ENCODE measurements around the gene PCP4L1.
A peak's percentile ranks its signal among the peaks of the same experiment; 100 is the strongest.
"Not testable (repeated sequence)": the region's sequence is repeated elsewhere in the genome, so short reads cannot be mapped to it uniquely, and the experiment has no call there.

Gene PCP4L1

GRCh38 chr1:161305867-161306519 is 47.4 kb downstream of the PCP4L1 start:
- H3K27me3 ChIP-seq (replicated peaks; ENCODE audit: control insufficient read depth, insufficient read depth, low read length), result no peaks in the 10 kb centered on the region
- peak overlapping the region; percentile 63 for H3K9ac ChIP-seq (ENCODE audit: low read length)
- DNase-seq (ENCODE audit: low read depth), result peak; percentile 37
- H3K36me3 ChIP-seq (ENCODE audit: control insufficient read depth, insufficient read depth, low read length, severe bottlenecking), result no peaks in the 10 kb centered on the region
- H3K9me3 ChIP-seq (ENCODE audit: control insufficient read depth, low read length), result no peaks in the 10 kb centered on the region
- H3K4me1 ChIP-seq (ENCODE audit: control insufficient read depth, insufficient read depth, low read length), result peaks cover 26% of the 10 kb centered on the region
- peak overlapping the region; percentile 80 for H3K4me3 ChIP-seq (ENCODE audit: low read length)

DNA sequence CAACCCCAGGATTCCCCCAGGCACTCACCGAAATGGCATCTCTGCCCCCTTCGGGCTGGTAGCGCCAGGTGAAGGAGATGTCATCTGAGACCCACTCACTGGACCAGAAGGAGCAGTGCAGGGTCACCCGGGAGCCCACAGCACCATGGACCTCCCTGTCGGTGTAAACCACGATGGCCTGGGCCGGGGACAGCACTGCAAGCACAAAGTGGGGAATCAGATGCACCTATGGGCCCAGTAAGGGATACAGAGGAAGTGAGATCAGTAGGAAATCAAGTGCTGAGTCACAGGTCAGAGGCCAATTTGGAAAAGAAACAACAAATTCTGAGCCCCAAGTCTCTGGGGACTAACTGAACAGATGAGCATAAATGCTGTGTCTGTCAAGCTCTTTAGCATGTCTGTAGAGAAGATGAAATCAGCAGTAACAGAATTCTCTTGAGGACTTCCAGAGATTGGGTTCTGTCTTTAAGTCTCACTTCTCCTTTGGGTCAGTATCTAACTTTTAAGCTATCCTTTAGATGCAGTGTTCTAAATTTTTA is 48.8 kb downstream of the PCP4L1 start:
- no peak overlapping the region for H3K9ac ChIP-seq (ENCODE audit: low read length)
- H3K9me3 ChIP-seq (ENCODE audit: control insufficient read depth, low read length), result no peaks in the 10 kb centered on the region
- no peaks in the 10 kb centered on the region for H3K36me3 ChIP-seq (ENCODE audit: control insufficient read depth, insufficient read depth, low read length, severe bottlenecking)
- peak overlapping the region; percentile 2 for H3K4me3 ChIP-seq (ENCODE audit: low read length)
- no peaks in the 10 kb centered on the region for H3K27me3 ChIP-seq (replicated peaks; ENCODE audit: control insufficient read depth, insufficient read depth, low read length)
- peaks cover 26% of the 10 kb centered on the region for H3K4me1 ChIP-seq (ENCODE audit: control insufficient read depth, insufficient read depth, low read length)
- DNase-seq (ENCODE audit: low read depth), result peak; percentile 48

- no peak overlapping the region for H3K4me3 ChIP-seq (ENCODE audit: low read length)
- peak; percentile 62 for DNase-seq (ENCODE audit: low read depth)
These were observed 49.5 kb downstream of the PCP4L1 start for GRCh38 chr1:161307892-161308638.

DNA sequence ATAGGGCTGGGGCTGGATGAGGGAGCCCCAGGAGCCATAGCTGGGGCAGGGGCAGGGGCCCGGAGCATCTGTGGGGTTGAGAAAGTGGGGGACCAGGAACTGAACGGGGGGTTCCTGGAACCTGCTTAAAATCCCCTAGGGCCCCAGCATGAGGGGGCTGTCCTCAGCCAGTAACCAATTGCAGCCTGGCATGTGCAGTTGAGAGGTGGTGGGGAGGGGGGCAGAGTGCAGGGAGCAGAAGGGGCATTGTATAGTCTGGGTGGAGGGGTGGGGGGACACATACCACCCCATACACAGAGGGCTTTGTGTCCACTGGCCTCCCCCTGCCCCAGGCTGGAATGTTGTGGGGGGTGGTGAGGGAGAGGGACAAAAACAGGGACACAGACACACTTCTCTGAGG is 51.3 kb downstream of the PCP4L1 start, which contains the start of gene MPZ:
Gene MPZ, minus strand, starts transcription at position 101 of the 400 bp plus-strand sequence. Its CDS starts 63 bp downstream, at position 38.
- H3K4me3 ChIP-seq (ENCODE audit: low read length), result no peak within 1 kb of the TSS
- DNase-seq (ENCODE audit: low read depth), result no peak
- H3K27me3 ChIP-seq (replicated peaks; ENCODE audit: control insufficient read depth, insufficient read depth, low read length), result no peaks in the 10 kb centered on the region
- peaks cover 32% of the 10 kb centered on the region for H3K4me1 ChIP-seq (ENCODE audit: control insufficient read depth, insufficient read depth, low read length)
- no peaks in the 10 kb centered on the region for H3K36me3 ChIP-seq (ENCODE audit: control insufficient read depth, insufficient read depth, low read length, severe bottlenecking)
- H3K9ac ChIP-seq (ENCODE audit: low read length), result no peak within 1 kb of the TSS
- H3K9me3 ChIP-seq (ENCODE audit: control insufficient read depth, low read length), result no peaks in the 10 kb centered on the region

More at GRCh38 chr1:161307892-161308638, 49.5 kb downstream of the PCP4L1 start:
- Histone ChIP-seq H3K4me1 (ENCODE audit: control insufficient read depth, insufficient read depth, low read length) (peaks cover 26% of the 10 kb centered on the region), H3K9ac (ENCODE audit: low read length) (no peak overlapping the region), H3K9me3 (ENCODE audit: control insufficient read depth, low read length) (no peaks in the 10 kb centered on the region), H3K36me3 (ENCODE audit: control insufficient read depth, insufficient read depth, low read length, severe bottlenecking) (no peaks in the 10 kb centered on the region), H3K27me3 (replicated peaks; ENCODE audit: control insufficient read depth, insufficient read depth, low read length) (no peaks in the 10 kb centered on the region)

- Histone ChIP-seq H3K36me3 (ENCODE audit: control insufficient read depth, insufficient read depth, low read length, severe bottlenecking) (no peaks in the 10 kb centered on the region), H3K4me3 (ENCODE audit: low read length) (no peak overlapping the region), H3K9me3 (ENCODE audit: control insufficient read depth, low read length) (no peaks in the 10 kb centered on the region), H3K27me3 (replicated peaks; ENCODE audit: control insufficient read depth, insufficient read depth, low read length) (no peaks in the 10 kb centered on the region), H3K4me1 (ENCODE audit: control insufficient read depth, insufficient read depth, low read length) (peaks cover 29% of the 10 kb centered on the region), H3K9ac (ENCODE audit: low read length) (no peak overlapping the region)
- no peak for DNase-seq (ENCODE audit: low read depth)
These were observed 53.1 kb downstream of the PCP4L1 start for GRCh38 chr1:161311595-161312181.

DNA sequence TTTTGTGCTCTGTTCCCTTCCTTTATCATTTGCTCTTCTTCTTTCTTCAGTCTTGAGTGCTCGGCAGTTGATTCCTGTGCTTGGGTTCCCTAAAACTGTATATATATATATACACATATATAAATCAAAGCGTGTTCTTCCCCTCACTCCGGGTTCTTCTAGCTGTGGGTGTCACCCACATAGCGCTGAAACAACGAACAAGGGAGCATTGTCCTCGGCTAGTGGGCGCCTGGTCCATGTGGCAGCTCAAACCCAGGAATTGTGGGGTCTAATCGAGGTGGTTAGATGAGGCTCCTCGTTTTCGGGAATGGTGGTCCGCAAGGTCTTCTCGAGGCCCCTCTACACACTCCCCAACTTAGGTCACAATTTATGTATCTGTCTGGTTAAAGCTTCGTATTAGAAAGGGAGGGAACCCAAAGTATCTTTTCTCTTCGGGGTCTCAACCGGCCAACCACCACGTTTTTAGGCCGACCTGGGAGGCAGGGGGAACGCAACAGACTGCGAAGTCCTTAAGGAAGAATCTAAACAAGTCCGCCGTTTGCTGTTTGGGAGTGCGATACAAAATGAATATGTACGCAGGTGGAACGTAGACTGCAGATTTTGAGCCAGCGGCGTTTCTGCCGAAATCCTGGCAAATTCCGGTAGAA is 55.1 kb downstream of the PCP4L1 start:
- Histone ChIP-seq H3K4me3 (ENCODE audit: low read length) (peak overlapping the region; percentile 98), H3K36me3 (ENCODE audit: control insufficient read depth, insufficient read depth, low read length, severe bottlenecking) (no peaks in the 10 kb centered on the region), H3K9ac (ENCODE audit: low read length) (peak overlapping the region; percentile 98), H3K4me1 (ENCODE audit: control insufficient read depth, insufficient read depth, low read length) (peaks cover 13% of the 10 kb centered on the region), H3K27me3 (replicated peaks; ENCODE audit: control insufficient read depth, insufficient read depth, low read length) (no peaks in the 10 kb centered on the region), H3K9me3 (ENCODE audit: control insufficient read depth, low read length) (no peaks in the 10 kb centered on the region)
- DNase-seq (ENCODE audit: low read depth), result no peak

DNA sequence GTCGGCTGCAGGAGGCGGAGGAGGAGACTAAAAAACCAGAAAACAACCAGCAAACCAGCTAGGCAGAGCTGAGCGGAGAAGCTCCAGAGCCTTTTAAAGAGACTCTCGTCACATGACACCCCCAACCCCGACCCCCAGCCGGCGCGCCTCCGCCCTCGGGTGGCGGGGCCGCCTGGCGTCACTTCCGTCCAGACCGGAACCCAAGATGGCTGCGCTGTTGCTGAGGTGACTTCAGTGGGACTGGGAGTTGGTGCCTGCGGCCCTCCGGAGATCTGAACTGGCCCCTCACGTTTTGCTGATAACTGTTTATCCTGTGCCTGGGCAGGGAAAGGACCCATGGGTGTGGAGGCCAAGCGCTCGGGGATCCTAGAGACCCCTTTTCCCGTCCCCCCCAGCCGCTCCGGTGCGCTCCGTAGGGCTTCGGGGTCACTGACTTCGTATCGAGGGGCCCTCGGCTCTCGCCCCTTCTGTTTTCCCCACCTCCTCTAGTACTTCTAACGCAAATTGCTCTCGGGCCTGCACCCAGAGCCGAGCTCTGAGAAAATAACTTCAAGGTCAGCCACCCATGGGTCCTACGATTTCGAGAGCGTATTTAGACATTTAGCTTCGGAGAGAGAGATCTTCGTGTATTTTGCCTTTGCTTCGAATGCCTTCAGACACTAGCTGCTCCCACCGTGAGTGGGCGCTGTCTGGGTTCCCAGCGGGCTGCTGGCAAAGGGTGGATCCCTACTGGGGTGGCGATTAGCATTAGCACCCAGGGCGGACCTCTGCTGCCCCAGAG is 55.8 kb downstream of the PCP4L1 start, which contains the start of gene SDHC:
Gene SDHC, plus strand, starts transcription at position 181 of the 781 bp plus-strand sequence. Its CDS starts 25 bp downstream, at position 206.
- no peaks in the 10 kb centered on the region for H3K9me3 ChIP-seq (ENCODE audit: control insufficient read depth, low read length)
- H3K4me1 ChIP-seq (ENCODE audit: control insufficient read depth, insufficient read depth, low read length), result peaks cover 13% of the 10 kb centered on the region
- DNase-seq (ENCODE audit: low read depth), result peak; percentile 97
- H3K4me3 ChIP-seq (ENCODE audit: low read length), result peak within 1 kb of the TSS; percentile 98
- H3K27me3 ChIP-seq (replicated peaks; ENCODE audit: control insufficient read depth, insufficient read depth, low read length), result no peaks in the 10 kb centered on the region
- peaks cover under 1% of the 10 kb centered on the region for H3K36me3 ChIP-seq (ENCODE audit: control insufficient read depth, insufficient read depth, low read length, severe bottlenecking)
- peak within 1 kb of the TSS; percentile 98 for H3K9ac ChIP-seq (ENCODE audit: low read length)

DNA sequence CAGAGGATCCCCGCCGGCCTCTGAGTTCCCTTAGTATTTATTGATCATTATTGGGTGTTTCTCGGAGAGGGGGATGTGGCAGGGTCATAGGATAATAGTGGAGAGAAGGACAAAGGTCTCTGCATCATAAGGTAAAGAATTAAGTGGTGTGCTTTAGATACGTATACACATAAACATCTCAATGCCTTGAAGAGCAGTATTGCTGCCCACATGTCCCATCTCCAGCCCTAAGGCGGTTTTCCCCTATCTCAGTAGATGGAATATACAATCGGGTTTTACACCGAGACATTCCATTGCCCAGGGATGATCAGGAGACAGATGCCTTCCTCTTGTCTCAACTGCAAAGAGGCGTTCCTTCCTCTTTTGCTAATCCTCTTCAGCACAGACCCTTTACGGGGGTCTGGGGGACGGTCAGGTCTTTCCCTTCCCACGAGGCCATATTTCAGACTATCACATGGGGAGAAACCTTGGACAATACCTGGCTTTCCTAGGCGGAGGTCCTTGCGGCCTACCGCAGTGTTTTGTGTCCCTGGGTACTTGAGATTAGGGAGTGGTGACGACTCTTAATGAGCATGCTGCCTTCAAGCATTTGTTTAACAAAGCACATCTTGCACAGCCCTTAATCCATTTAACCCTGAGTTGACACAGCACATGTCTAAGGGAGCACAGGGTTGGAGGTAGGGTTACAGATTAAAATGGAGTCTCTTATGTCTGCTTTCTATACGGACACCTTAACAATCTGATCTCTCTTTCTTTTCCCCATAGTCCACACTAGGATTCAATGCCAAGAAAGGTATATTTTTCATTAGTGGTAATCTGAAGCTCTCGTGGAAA is 57.5 kb downstream of the PCP4L1 start:
- not testable (repeated sequence) for H3K36me3 ChIP-seq (ENCODE audit: control insufficient read depth, insufficient read depth, low read length, severe bottlenecking); H3K9me3 ChIP-seq (ENCODE audit: control insufficient read depth, low read length); DNase-seq (ENCODE audit: low read depth); H3K27me3 ChIP-seq (replicated peaks; ENCODE audit: control insufficient read depth, insufficient read depth, low read length); H3K9ac ChIP-seq (ENCODE audit: low read length); H3K4me3 ChIP-seq (ENCODE audit: low read length)
- peaks cover 13% of the 10 kb centered on the region for H3K4me1 ChIP-seq (ENCODE audit: control insufficient read depth, insufficient read depth, low read length)

GRCh38 chr1:161324020-161324419 is 65.5 kb downstream of the PCP4L1 start:
- H3K27me3 ChIP-seq (replicated peaks; ENCODE audit: control insufficient read depth, insufficient read depth, low read length), result no peaks in the 10 kb centered on the region
- peaks cover 48% of the 10 kb centered on the region for H3K36me3 ChIP-seq (ENCODE audit: control insufficient read depth, insufficient read depth, low read length, severe bottlenecking)

DNA sequence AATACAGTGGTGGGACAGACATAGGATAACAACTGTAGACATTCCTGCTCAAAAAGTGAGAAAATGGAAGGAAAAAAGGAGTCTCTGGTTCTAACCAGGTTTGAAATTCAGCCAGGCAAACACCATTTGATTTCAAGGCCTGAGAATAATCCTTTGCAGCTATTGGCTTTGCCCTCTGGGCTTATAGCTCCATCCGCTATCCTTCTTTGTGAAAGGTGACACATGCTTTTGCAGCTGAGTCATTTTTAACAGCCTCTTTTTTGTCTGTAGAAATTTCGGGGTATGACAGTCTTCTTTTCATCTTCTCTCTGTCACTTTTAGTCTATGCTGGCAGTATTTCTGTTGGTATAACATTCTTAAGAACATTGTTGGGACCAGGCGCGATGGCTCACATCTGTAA is 71.8 kb downstream of the PCP4L1 start:
- H3K9me3 ChIP-seq (ENCODE audit: control insufficient read depth, low read length), result no peaks in the 10 kb centered on the region
- H3K36me3 ChIP-seq (ENCODE audit: control insufficient read depth, insufficient read depth, low read length, severe bottlenecking), result peaks cover 85% of the 10 kb centered on the region
- H3K4me3 ChIP-seq (ENCODE audit: low read length), result no peak overlapping the region
- H3K27me3 ChIP-seq (replicated peaks; ENCODE audit: control insufficient read depth, insufficient read depth, low read length), result no peaks in the 10 kb centered on the region
- no peak overlapping the region for H3K9ac ChIP-seq (ENCODE audit: low read length)
- H3K4me1 ChIP-seq (ENCODE audit: control insufficient read depth, insufficient read depth, low read length), result no peaks in the 10 kb centered on the region
- no peak for DNase-seq (ENCODE audit: low read depth)

More at GRCh38 chr1:161324020-161324419, 65.5 kb downstream of the PCP4L1 start:
- no peak for DNase-seq (ENCODE audit: low read depth)
- no peak overlapping the region for H3K9ac ChIP-seq (ENCODE audit: low read length)
- no peak overlapping the region for H3K4me3 ChIP-seq (ENCODE audit: low read length)
- no peaks in the 10 kb centered on the region for H3K9me3 ChIP-seq (ENCODE audit: control insufficient read depth, low read length)
- H3K4me1 ChIP-seq (ENCODE audit: control insufficient read depth, insufficient read depth, low read length), result no peaks in the 10 kb centered on the region
